Mesenchymal stem cell (in vitro differentiated cells and primary cell): ENCODE measurements around the gene COL18A1.
"Not testable (repeated sequence)": the region's sequence is repeated elsewhere in the genome, so short reads cannot be mapped to it uniquely, and the experiment has no call there.

Experiments used
- DNase-seq: peaks from one replicate; pipeline ENCODE4 v3.0.0-alpha.2; 2013
- H2AFZ ChIP-seq: one replicate; pipeline ENCODE4 v1.6.1; 2013; ENCODE audit warnings: low read depth, mild to moderate bottlenecking, control low read depth, inconsistent platforms, low read length, moderate library complexity
- H2AK5ac ChIP-seq: 2 replicates; pipeline ENCODE4 v1.6.1; 2013; ENCODE audit warnings: low read length, moderate library complexity, mild to moderate bottlenecking, inconsistent platforms; ENCODE audit not compliant: severe bottlenecking
- H2BK120ac ChIP-seq: one replicate; pipeline ENCODE4 v1.6.1; 2013; ENCODE audit warnings: low read depth, mild to moderate bottlenecking, inconsistent platforms, low read length, moderate library complexity
- H2BK12ac ChIP-seq, 2 experiments: one replicate each; pipeline ENCODE4 v1.6.1; 2013; ENCODE audit warnings: inconsistent platforms in 2 of 2, low read length in 2 of 2, mild to moderate bottlenecking in 2 of 2, moderate library complexity in 2 of 2, control low read depth in 1 of 2
- H2BK15ac ChIP-seq: one replicate; pipeline ENCODE4 v1.6.1; 2013; ENCODE audit warnings: mild to moderate bottlenecking, low read depth, inconsistent platforms; ENCODE audit not compliant: poor library complexity, severe bottlenecking
- H2BK5ac ChIP-seq: 2 replicates; pipeline ENCODE4 v1.6.1; 2013; ENCODE audit warnings: low read depth, mild to moderate bottlenecking, low read length, control low read depth, inconsistent platforms; ENCODE audit not compliant: poor library complexity, severe bottlenecking
- H3K14ac ChIP-seq, 2 experiments: one replicate each; pipeline ENCODE4 v1.6.1; 2013; ENCODE audit warnings: inconsistent platforms in 2 of 2, low read length in 2 of 2, control low read depth in 1 of 2, mild to moderate bottlenecking in 1 of 2, moderate library complexity in 1 of 2
- H3K18ac ChIP-seq, 2 experiments: one replicate each; pipeline ENCODE4 v1.6.1; 2013; ENCODE audit warnings: inconsistent platforms in 2 of 2, low read length in 2 of 2, control low read depth in 1 of 2, low read depth in 1 of 2, mild to moderate bottlenecking in 1 of 2
- H3K23ac ChIP-seq, 2 experiments: one replicate each; pipeline ENCODE4 v1.6.1; 2013; ENCODE audit warnings: inconsistent platforms in 2 of 2, low read length in 2 of 2, mild to moderate bottlenecking in 2 of 2, moderate library complexity in 2 of 2, control low read depth in 1 of 2
- H3K27ac ChIP-seq: 2 replicates; pipeline ENCODE4 v1.5.1; 2013; ENCODE audit warnings: mild to moderate bottlenecking, moderate library complexity, low read length, control low read depth, inconsistent platforms; ENCODE audit not compliant: poor library complexity, severe bottlenecking
- H3K27me3 ChIP-seq, 2 experiments: 2 replicates each; pipeline versions ENCODE4 v1.6.1 to v1.7.0; 2013; ENCODE audit warnings: low read length in 2 of 2, mild to moderate bottlenecking in 2 of 2, moderate library complexity in 2 of 2, control low read depth in 1 of 2, inconsistent platforms in 1 of 2; ENCODE audit not compliant: control insufficient read depth in 1 of 2, insufficient read depth in 1 of 2
- H3K36me3 ChIP-seq, 2 experiments: 2 replicates each; pipeline versions ENCODE4 v1.6.1 to v1.7.0; 2013; ENCODE audit warnings: low read length in 2 of 2, control low read depth in 1 of 2, inconsistent platforms in 1 of 2, low read depth in 1 of 2, mild to moderate bottlenecking in 1 of 2; ENCODE audit not compliant: insufficient read depth in 2 of 2, control insufficient read depth in 1 of 2
- H3K4ac ChIP-seq, 2 experiments: one replicate each; pipeline ENCODE4 v1.6.1; 2013; ENCODE audit warnings: inconsistent platforms in 2 of 2, low read length in 2 of 2, mild to moderate bottlenecking in 2 of 2, moderate library complexity in 2 of 2, control low read depth in 1 of 2, low read depth in 1 of 2
- H3K4me1 ChIP-seq: 2 replicates; pipeline ENCODE4 v1.6.1; 2013; ENCODE audit warnings: low read depth, low read length, control low read depth; ENCODE audit not compliant: control insufficient read depth, insufficient read depth
- H3K4me2 ChIP-seq: 2 replicates; pipeline ENCODE4 v1.6.1; 2013; ENCODE audit warnings: low read length, mild to moderate bottlenecking, inconsistent platforms; ENCODE audit not compliant: poor library complexity, severe bottlenecking
- H3K4me3 ChIP-seq, 2 experiments: 2 replicates each; pipeline versions ENCODE4 v1.5.1 to v1.7.0; 2013; ENCODE audit warnings: low read length in 2 of 2, mild to moderate bottlenecking in 2 of 2, control low read depth in 1 of 2, low read depth in 1 of 2; ENCODE audit not compliant: insufficient read depth in 1 of 2
- H3K79me1 ChIP-seq: replicated peaks from 2 replicates; pipeline ENCODE4 v1.6.1; 2013; ENCODE audit warnings: mild to moderate bottlenecking, control low read depth, low read length, inconsistent platforms; ENCODE audit not compliant: poor library complexity, severe bottlenecking
- H3K9ac ChIP-seq: 2 replicates; pipeline ENCODE4 v1.7.0; 2013; ENCODE audit warnings: mild to moderate bottlenecking, low read length, moderate library complexity
- H3K9me3 ChIP-seq: 2 replicates; pipeline ENCODE4 v1.7.0; 2013; ENCODE audit warnings: mild to moderate bottlenecking, low read length; ENCODE audit not compliant: control insufficient read depth
- H4K8ac ChIP-seq: one replicate; pipeline ENCODE4 v1.6.1; 2013; ENCODE audit warnings: inconsistent platforms, mild to moderate bottlenecking, low read length, moderate library complexity
- H4K91ac ChIP-seq: one replicate; pipeline ENCODE4 v1.6.1; 2013; ENCODE audit warnings: mild to moderate bottlenecking, low read length, inconsistent platforms
- WGBS: methylation state at CpG from one replicate; pipeline ENCODE4 v1.1.7; 2013; ENCODE audit warnings: mixed read lengths; 5-methylcytosine and 5-hydroxymethylcytosine counted together

COL18A1 gene

GRCh38 chr21:45436351-45437065 lies 31.5 kb downstream of the COL18A1 start:
- peak overlapping the region; percentile 11 for H3K9ac ChIP-seq
- H3K9me3 ChIP-seq: no peaks in the 10 kb centered on the region
- no peak overlapping the region for H3K4me3 ChIP-seq
- no peak overlapping the region for H3K27ac ChIP-seq
- no peak overlapping the region for H3K4me2 ChIP-seq
- peaks cover 69% of the 10 kb centered on the region for H3K4me1 ChIP-seq
- H3K27me3 ChIP-seq: no peaks in the 10 kb centered on the region
- peaks cover 6% of the 10 kb centered on the region for H3K79me1 ChIP-seq
- peak overlapping the region; percentile 61 to 81 for H3K18ac ChIP-seq
- H3K23ac ChIP-seq: no peak overlapping the region
- peak overlapping the region; percentile 71 for H4K8ac ChIP-seq
- peak overlapping the region in 1 of 2 experiments; percentile 73 for H2BK12ac ChIP-seq
- H2BK120ac ChIP-seq: peak overlapping the region; percentile 42
- 92% methylated on average over 11 of the region's 18 CpGs for WGBS
- peak overlapping the region; percentile 78 for H4K91ac ChIP-seq
- no peak overlapping the region for H2AK5ac ChIP-seq
- no peak overlapping the region for H2BK5ac ChIP-seq
- DNase-seq: no peak
- peak overlapping the region; percentile 42 to 60 for H3K4ac ChIP-seq
- H2BK15ac ChIP-seq: no peak overlapping the region
- peak overlapping the region in 1 of 2 experiments; percentile 61 for H3K14ac ChIP-seq
- no peak overlapping the region for H2AFZ ChIP-seq
- peaks cover 0 to 56% of the 10 kb centered on the region in 2 experiments for H3K36me3 ChIP-seq

GRCh38 chr21:45437844-45438243 lies 32.9 kb downstream of the COL18A1 start:
- H3K23ac ChIP-seq, H3K27ac ChIP-seq, H3K14ac ChIP-seq, H3K4me3 ChIP-seq, H4K91ac ChIP-seq, H2AFZ ChIP-seq, DNase-seq, H3K9me3 ChIP-seq, H2BK120ac ChIP-seq, H3K27me3 ChIP-seq, H3K9ac ChIP-seq, H3K18ac ChIP-seq, H3K4me2 ChIP-seq, H3K79me1 ChIP-seq, H2BK5ac ChIP-seq, H4K8ac ChIP-seq, H2AK5ac ChIP-seq, H2BK12ac ChIP-seq, H2BK15ac ChIP-seq, H3K4ac ChIP-seq: not testable (repeated sequence)
- Histone ChIP-seq H3K4me1 (peaks cover 58% of the 10 kb centered on the region), H3K36me3 (peaks cover 0 to 64% of the 10 kb centered on the region in 2 experiments)

GRCh38 chr21:45438391-45439145 lies 33.6 kb downstream of the COL18A1 start:
- Histone ChIP-seq H3K9ac (peak overlapping the region; percentile 85), H2BK5ac (no peak overlapping the region), H4K8ac (peak overlapping the region; percentile 62), H3K4ac (peak overlapping the region; percentile 48 to 75), H3K79me1 (peaks cover 7% of the 10 kb centered on the region), H2BK12ac (peak overlapping the region in 1 of 2 experiments; percentile 95), H3K27ac (no peak overlapping the region), H3K23ac (no peak overlapping the region), H2AFZ (no peak overlapping the region), H4K91ac (peak overlapping the region; percentile 81), H3K4me1 (peaks cover 54% of the 10 kb centered on the region), H2AK5ac (peak overlapping the region; percentile 1), H3K36me3 (peaks cover 0 to 71% of the 10 kb centered on the region in 2 experiments), H3K9me3 (no peaks in the 10 kb centered on the region), H3K4me2 (no peak overlapping the region), H3K27me3 (no peaks in the 10 kb centered on the region), H3K4me3 (peak overlapping the region in 1 of 2 experiments; percentile 64), H2BK120ac (peak overlapping the region; percentile 35), H2BK15ac (no peak overlapping the region), H3K14ac (peak overlapping the region in 1 of 2 experiments; percentile 37), H3K18ac (peak overlapping the region; percentile 53 to 81)
- WGBS: 88% methylated on average over 26 of the region's 26 CpGs
- DNase-seq: no peak
